HG03097 (cell line): ENCODE results near the gene SLC25A12.
"Not testable (repeated sequence)": the region's sequence is repeated elsewhere in the genome, so short reads cannot be mapped to it uniquely, and the experiment has no call there.

Experiments used
- ATAC-seq: cut with Tn5 transposase; IDR thresholded peaks from one replicate; pipeline ENCODE4 v1.9.1; 2021; ENCODE audit not compliant: unreplicated experiment, low FRiP score

SLC25A12 gene

DNA sequence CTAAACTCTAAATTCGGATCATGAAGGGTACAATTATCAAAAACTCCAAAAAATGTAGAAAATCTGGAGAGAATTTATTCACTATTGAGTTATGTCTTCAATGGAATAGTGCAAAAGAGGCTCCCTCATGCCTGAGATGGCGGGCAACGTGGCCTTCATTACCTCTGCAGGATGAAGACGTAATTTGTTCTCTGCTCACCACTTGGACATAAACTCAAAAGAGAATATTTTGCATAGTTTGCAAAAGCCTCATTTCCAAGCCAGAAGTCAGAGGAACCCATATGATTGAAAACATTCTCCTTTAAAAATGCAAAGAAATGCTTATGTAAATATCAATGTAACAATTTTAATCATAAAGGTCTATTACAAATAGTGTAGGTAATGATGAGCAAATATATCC, 58.7 kb downstream of the SLC25A12 start:
- ATAC-seq: no peak

DNA sequence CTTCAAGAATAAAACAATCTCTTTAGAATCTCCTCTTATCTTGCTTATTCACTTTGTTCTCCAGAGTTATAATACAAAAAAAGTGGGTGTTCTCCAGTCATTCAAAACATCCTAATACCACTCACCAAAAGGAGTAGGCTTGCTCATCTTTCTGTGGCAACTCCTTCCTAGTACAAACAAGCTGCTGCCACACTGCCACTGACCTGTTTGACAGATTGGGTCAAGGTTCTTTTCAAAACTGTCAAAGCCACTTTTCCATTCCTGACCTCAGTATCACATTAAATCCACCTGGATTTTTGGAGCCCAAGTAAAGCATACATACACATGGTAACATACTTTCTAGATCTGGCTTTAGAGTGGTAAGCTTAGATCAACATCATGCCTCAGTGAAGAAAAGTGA, 59.8 kb downstream of the SLC25A12 start:
- ATAC-seq: no peak

DNA sequence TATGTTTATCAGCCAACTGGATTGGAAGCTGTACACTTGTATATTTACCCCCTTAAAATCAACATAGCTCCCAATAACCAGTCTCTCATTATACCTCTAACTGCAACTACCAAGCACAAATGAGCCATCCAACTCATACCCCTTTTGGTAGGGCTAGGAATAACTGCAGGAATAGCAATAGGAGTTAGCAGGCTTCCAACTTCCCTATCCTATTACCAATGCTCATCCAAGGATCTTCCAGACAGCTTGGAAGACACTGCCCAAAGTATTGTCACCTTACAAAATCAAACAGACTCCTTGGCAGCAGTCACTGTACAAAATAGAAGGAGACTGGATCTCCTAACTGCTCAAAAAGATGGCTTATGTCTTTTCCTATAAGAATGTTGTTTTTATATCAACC, 61.6 kb downstream of the SLC25A12 start:
- no peak for ATAC-seq

DNA sequence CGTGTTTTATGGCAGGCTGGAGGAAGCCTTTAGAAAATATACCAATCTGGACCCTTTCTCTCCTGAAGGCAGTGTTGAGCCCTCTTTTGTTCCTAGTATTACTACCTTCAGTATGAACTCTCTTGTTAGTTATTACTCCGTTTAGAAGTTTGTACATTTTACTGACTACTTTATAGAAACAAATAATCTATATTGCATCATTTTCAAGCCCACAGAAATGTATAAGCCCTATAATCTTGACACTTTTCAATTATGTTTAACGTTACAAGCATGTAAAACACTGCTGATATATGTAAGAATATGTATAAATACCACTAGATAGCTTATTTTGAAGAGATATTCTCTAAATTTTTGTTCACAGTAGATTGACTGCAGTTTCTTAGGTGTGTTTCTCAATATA, 64.0 kb downstream of the SLC25A12 start:
- no peak for ATAC-seq

DNA sequence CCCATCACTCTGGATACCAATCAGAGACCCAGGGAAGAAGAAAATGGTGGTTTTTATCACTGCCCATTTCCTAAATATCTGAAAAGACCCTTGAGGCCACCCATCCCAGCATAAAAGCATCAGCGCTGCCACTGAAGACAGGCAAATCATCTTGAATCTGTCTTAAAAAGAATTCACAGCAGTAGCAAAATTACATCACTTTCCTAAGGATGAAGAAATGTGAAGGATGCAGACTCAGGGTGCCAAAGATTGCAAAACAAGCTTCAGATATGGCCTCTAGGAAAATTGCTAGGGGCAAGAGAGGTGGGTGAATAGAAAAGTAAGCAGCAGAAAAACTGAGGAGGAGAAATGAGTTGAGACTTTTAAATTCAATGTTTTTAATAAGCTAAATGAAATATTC, 70.0 kb downstream of the SLC25A12 start:
- ATAC-seq: no peak

DNA sequence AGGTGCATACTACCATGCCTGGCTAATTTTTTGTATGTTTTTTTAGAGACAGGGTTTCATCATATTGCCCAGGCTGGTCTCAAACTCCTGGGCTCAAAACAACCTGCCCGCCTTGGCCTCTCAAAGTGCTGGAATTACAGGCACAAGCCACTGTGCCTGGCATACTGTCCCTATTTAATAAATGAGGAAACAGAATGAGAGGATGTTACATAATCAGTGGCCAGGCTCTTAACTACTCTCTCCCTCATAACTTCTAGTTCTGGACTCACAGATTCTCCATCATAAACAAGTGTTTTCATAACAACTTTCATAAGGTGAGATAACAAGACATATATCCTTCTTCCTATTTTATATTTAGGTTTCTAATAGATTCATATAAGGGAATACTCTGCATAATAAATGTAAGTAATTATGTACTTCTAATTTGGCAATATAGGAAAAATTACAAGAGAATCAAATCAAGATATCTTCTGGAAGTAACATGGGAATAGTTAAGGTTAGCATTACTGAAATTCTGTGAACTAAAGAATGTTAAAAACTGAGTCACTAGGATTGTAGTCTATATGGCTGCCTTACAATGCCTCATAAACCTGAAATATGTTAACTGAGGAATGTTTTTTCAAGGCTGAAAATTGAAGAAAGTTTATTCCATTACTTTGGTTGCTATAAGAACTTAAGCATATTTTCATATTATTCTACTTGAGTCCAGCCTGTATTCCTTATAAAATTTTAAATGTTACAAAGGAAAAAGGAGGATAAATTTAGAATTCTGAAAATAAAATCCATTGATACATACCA, 71.3 kb downstream of the SLC25A12 start:
- no peak for ATAC-seq

DNA sequence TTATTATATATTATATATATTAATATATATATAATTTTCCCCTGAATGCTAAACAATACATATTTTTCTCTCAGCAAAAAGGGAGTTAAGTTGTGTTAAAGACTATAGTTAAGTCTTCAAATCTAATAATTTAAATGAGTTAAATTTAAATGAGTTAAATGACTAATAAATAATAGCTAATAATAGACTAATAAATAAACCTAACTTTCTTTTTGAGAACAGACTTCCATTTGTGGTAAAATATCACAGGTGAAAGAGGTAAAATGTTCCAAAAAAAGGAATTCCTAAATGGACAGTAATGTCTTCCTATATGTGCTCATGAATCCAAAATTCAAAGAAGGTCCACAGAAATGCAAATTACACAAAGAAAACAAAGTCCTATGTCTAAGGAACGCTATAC, 74.6 kb downstream of the SLC25A12 start:
- ATAC-seq: no peak

DNA sequence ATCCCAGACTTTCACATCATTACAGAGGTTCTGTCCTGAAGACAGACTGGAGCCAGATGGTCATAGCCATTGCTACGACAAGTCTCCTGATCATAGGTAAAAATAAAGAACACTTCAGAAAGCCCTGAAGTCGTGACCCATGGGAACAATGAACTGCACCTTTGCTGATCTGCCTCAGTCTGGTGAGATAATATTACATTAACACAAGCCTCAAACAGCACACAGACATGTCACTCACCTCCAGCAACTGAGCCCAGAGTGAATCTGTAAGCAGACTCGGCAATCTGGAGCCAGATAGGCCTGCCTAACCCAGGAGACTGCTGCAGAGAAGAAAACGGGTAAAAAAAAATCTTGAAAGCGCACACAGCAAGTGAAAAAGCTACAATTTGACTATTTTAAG, 79.2 kb downstream of the SLC25A12 start:
- no peak for ATAC-seq

DNA sequence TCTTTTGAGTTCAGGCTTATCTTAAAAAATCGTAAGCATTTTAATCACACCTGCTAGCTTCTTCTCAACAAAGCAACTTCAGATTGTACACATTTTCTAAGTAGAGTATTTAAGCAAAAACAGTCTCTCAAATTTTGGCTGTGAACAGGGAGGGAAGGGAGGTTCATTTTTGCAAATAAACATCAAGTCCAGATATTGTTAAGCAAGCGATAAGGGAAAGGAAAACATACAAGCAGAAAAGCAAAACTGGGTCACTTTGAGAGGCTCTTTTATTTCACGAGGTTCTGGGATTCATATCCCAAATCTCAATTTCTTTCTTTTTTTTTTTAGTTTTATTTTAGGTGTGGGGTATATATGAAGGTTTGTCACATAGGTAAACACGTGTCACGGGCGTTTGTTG, 79.9 kb downstream of the SLC25A12 start:
- ATAC-seq: no peak

DNA sequence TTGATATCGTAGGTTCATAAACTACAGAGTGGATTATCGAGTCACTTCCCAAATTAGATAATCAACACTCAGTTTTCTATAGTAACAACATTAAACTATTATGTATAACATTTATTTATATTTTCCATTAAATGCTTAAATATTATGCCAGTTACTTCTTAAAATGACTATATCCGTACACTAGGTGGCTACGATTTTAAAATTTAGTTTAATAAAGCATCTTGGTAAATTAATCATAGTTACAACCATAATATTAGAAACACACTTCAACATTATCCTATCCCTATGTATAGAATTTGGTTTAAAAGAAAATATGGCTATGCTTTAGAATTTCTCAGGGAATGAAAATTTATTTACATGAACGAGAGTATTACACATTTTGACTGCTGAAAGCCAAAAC, 80.3 kb downstream of the SLC25A12 start:
- no peak for ATAC-seq

DNA sequence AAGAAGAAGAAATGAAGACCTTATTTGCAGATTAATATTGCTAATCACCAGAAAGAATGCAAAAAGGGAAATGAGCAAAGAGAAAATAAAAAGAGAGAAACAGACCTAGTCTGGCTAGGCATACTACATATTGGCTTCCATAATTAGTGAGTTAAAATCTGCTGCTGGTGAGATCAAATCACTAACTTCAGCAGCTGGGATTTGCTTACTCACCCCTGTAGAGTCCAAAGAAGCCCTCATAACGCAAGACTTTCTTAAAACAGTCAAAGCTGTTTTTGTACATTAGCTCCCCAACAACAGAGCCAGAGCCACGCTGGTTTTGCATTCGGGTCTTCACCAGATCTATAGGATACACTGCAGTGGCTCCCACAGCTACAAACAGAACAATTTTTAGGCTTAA, 80.9 kb downstream of the SLC25A12 start:
- ATAC-seq: no peak

DNA sequence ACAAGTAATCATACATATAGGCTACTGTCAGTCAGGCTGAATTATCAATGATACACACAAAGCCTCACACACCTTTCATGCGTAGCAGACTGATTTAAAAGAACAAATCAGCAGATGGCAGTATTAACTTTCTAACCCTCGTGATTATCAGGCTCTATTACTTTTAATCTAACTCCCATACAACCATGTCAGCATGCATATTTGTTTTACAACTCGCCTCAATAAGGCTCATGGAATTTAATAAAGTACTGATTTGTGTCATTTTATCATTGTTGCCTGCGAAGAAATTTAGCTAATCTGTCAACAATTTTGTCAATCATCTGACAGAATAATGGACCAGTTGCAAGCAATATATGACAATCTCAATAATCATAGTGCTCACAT, 82.8 kb downstream of the SLC25A12 start:
- no peak for ATAC-seq

DNA sequence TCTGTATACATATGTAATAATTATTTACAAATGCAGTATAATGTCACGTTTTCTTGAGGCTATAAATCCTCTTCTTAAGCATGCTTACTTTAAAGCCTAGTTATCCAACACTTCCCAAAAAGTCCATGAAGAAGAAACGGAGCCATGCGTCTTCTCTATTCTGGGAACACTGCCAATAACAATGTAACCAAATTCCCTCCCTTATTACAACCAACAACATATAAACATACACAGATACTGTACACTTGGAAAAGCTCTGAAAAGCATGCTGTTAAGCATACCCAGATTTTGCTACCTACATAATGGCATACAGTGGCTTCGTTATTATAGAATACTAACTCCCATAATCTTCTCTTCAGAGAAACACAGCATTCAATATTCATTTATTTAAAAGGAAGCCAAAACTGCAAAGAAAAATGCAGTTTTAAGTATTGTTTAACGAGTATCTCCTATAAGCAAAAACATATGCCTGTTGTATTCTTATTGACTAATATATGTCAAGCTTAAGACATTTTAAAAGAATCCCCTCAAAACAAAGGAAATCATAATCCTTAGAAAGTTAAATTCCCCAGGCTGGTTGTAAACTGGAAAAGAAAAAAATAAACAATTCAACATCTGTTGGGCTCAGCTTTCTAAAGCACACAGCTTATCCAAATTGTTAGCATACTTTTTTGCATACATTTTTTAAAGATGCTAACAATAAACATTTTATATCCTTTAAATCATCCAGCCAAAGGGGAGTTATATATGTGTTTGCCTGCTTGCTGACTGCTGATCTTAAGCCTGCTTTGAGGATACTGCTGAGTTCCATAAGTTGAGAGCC, 83.4 kb downstream of the SLC25A12 start:
- ATAC-seq: no peak

DNA sequence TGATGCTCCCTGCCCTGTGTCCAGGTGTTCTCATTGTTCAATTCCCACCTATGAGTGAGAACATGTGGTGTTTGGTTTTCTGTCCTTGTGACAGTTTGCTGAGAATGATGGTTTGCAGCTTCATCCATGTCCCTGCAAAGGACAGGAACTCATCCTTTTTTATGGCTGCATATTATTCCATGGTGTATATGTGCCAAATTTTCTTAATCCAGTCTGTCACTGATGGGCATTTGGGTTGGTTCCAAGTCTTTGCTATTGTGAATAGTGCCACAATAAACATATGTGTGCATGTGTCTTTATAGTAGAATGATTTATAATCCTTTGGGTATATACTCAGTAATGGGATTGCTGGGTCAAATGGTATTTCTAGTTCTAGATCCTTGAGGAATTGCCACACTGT, 85.2 kb downstream of the SLC25A12 start:
- not testable (repeated sequence) for ATAC-seq

DNA sequence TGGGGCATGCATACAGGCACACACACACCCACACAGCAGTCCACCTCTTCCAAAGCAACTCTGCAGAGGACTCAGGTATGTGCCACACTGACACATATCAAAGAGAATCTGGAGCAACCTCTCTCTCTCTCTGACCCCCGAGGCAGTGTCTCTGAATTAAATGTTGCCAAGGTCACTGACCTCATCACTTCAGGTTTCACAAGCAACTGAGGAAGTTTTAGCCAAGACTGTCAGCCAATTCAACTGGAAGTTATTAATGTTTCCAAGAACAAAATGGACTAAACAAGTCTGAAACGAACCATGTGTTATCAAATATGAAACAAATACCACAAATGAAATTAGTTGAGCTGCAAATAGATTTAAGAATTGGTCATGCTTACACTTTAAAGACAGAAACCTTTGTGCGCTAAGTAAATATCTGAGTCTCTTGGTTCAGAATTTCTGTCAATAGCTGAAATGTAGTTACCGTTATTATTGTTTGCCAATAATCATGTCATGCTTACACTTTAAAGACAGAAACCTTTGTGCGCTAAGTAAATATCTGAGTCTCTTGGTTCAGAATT, 86.1 kb downstream of the SLC25A12 start:
- ATAC-seq: no peak

DNA sequence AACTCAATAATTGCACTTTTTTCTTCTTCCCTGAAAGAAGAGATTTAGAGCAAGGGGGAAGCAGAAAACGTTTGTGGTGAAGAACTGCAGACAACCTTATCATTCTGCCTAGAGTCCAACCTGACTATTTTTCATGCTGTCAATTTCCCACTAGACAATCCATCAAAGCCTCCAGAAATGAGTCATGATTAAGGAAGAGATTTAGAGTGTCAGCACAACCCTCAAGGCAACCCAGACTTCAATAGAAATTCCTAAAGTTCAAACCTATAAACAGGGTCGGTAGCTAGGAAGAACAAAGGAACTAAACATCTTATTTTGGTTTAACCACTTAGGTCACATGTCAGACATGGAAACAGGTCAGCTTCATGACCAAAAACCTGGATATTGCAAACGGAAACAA, 86.9 kb downstream of the SLC25A12 start:
- ATAC-seq: no peak

DNA sequence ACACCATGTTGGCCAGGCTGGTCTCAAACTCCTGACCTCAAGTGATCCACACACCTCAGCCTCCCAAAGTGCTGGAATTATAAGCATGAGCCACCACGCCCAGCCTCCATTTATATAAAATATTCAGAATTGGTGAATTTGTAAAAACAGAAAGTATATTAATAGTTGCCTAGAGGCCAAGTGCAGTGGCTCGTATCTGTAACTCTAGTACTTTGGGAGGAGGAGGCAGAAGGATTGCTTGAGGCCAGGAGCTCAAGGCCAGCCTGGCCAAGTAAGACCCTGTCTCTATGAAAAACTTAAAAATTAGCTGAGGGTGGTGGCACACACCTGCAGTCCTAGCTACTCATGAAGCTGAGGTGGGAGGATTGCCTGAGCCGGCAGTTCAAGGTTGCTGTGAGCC, 89.6 kb downstream of the SLC25A12 start:
- no peak for ATAC-seq

DNA sequence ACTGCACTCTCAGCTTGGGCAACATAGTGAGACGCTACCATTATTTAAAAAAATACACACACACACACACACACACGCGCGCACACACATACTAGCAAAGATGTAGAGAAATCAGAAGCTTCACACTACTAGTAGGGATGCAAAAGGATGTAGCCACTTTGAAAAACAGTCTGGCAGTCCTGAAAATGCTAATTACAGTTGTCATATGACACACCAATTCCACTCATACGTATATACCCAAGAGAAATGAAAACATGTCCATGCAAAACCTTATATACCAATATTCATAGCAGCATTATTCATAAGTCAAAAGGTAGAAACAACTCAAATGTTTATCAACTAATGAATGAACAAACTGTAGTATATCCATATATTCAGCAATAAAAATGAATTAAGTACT, 90.3 kb downstream of the SLC25A12 start:
- no peak for ATAC-seq

DNA sequence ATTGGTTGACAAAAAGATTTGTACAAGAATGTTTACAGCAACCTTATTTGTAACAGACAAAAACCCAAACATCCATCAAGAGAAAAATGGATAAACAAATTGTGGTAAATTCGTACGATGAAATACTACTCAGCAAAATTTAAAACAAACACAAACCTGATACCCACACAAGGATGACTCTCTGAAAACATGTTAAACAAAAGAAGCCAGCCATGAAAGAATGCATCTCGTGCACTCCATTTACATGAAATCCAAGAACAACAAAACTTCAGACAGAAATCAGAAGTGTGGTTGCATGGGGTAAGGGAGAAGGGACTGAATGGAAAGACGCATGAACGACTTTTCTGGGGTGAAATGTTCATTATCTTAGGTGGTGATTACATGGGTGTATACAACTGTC, 93.4 kb downstream of the SLC25A12 start:
- no peak for ATAC-seq

DNA sequence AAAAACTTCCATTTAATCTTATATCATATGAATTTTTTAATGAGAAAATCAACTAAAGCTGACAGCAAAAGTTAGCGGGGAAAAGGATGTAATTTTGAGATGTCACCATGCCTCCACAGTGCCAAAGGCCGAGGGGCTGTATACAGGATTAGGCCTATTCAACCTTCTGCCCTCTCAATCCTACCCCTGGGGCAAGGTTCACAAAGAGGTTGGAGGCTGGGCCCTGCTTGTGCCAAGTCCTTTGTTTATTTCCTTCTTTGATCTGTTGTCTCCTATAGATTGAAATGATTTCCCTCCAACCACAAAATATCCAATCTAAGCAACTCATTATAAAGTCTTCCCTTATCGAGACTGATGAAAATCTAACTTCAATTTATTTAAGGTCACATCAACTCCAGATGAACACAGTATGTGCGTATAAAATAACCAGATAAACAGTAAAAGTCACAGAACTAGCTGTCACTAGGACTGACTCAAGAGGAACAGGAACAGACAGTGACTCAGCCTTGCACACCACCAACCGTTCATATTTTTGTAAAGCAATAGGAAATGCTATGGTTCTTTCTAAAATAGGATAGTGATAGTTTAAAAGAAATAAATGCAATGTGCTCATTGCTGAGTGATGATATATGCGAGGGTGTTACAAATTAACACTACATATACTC, 95.8 kb downstream of the SLC25A12 start:
- no peak for ATAC-seq

DNA sequence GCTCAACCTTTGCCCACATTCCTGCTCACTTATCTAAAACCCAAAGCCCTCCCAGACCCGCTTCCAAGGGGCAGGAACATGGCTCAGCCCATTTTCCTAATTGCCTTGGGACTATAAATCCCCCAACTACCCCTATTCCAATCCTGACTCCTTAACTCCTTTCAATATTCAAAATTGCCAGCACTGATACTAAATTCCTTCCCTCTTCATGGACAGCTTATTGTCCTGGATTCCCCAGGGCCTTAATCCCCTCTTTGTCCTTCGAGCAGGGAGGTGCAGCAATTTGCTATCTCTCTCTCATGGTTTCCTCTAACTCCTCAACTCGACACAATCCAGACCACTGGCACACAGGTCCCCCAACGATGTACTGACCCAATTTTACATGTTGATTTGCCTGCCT, 99.1 kb downstream of the SLC25A12 start:
- ATAC-seq: no peak
